GM23248 (cell line): ENCODE measurements around the gene ZNF816.

Experiments used
- EZH2 ChIP-seq: fragments of 200-600 bp; sonication (generic); IDR thresholded peaks from 2 replicates; pipeline ENCODE4 v1.6.1; 2018; ENCODE audit warnings: antibody characterized with exemption, mild to moderate bottlenecking; ENCODE audit not compliant: insufficient read depth, poor library complexity, severe bottlenecking
- EZH2phosphoT487 ChIP-seq: fragments of 200-600 bp; sonication (generic); IDR thresholded peaks from 2 replicates; pipeline ENCODE4 v1.6.1; 2018; ENCODE audit warnings: antibody characterized with exemption, moderate library complexity, mild to moderate bottlenecking, low read depth; ENCODE audit not compliant: insufficient read depth

DNA sequence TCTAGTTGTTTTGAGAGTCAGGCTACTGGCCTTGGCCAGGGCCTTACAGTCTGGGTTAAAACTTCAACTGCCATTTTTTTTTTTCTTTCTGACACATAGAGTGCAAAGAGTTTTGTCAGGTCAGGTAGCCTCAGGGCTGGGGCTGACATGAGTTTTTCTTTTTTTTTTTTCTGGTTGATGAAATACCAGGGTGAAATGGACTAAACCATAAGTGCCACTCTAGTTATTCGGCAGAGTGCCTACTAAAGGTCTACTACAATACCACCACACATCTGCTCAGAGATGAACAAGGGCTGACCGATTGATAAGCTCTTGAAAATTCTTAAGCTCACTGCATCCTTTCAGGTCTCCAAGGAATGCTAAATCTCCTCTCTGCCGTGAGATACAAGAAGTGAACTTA is 60.8 kb downstream of the ZNF816 start:
- TF ChIP-seq EZH2, result no peak
- TF ChIP-seq EZH2phosphoT487, result no peak
